Heart left ventricle (tissue), 16 donors: ENCODE results near the gene AAR2. TPM values are rescaled to one million over a fixed set of nuclear protein-coding genes. Genes with fewer than 3 reads are reported as not detected.
A peak's percentile ranks its signal among the peaks of the same experiment; 100 is the strongest.

Source experiments
- ATAC-seq, 4 donors: fragments of 200-7000 bp; cut with Tn5 transposase; one replicate each; pipeline ENCODE4 v1.9.1; 2020 to 2022; ENCODE audit warnings: moderate library complexity in 4 of 4, mild to moderate bottlenecking in 3 of 4, moderate number of reproducible peaks in 1 of 4
- DNase-seq, 5 donors: peaks; one replicate each; pipeline ENCODE4 v3.0.0-alpha.2; 2020
- H3K27ac ChIP-seq, 12 donors: fragments of 200-600 bp; sonication (generic) in 4 of 12; one replicate each; pipeline versions ENCODE4 v1.5.0 to v1.8.0; 2016 to 2022; ENCODE audit warnings: mild to moderate bottlenecking in 2 of 12
- H3K27me3 ChIP-seq, 9 donors: fragments of 200-600 bp; sonication (generic) in 2 of 9; one replicate each; pipeline versions ENCODE4 v1.5.1 to v1.8.0; 2016 to 2022; ENCODE audit warnings: mild to moderate bottlenecking in 3 of 9
- H3K36me3 ChIP-seq, 9 donors: fragments of 200-600 bp; sonication (generic) in 2 of 9; one replicate each; pipeline versions ENCODE4 v1.5.0 to v1.8.0; 2018 to 2022; ENCODE audit warnings: mild to moderate bottlenecking in 2 of 9
- H3K4me1 ChIP-seq, 12 donors: fragments of 200-600 bp; sonication (generic) in 4 of 12; one replicate each; pipeline versions ENCODE4 v1.5.0 to v1.8.0; 2016 to 2022; ENCODE audit warnings: mild to moderate bottlenecking in 3 of 12
- H3K4me3 ChIP-seq, 12 donors: fragments of 200-600 bp; sonication (generic) in 4 of 12; one replicate each; pipeline versions ENCODE4 v1.5.0 to v1.8.0; 2017 to 2022; ENCODE audit warnings: mild to moderate bottlenecking in 9 of 12, moderate library complexity in 4 of 12
- H3K9me3 ChIP-seq, 12 donors: fragments of 200-600 bp; sonication (generic) in 4 of 12; one replicate each; pipeline versions ENCODE4 v1.5.0 to v1.8.0; 2016 to 2022; ENCODE audit warnings: mild to moderate bottlenecking in 1 of 12
- CTCF ChIP-seq, 12 donors: fragments of 200-600 bp; sonication (generic) in 4 of 12; IDR thresholded peaks; one replicate each; pipeline versions ENCODE4 v1.5.0 to v1.8.0; 2018 to 2022; ENCODE audit warnings: antibody characterized with exemption in 12 of 12, mild to moderate bottlenecking in 5 of 12
- POLR2A ChIP-seq, 2 donors: fragments of 450-650 bp; IDR thresholded peaks; one replicate each; pipeline ENCODE4 v1.6.1; 2017; ENCODE audit warnings: antibody characterized with exemption in 2 of 2, mild to moderate bottlenecking in 2 of 2, moderate library complexity in 2 of 2
- WGBS, 4 donors: extraction: QIAGEN DNeasy Blood & Tissue Kit in 2 of 4; methylation state at CpG; one replicate each; pipeline versions ENCODE4 v1.1.5 to v1.1.7; 2013 to 2018; 5-methylcytosine and 5-hydroxymethylcytosine counted together
- intact Hi-C, 10 donors: fragments of 100-400 bp; cut with DNase I; formaldehyde crosslinking; loops; one replicate each; pipeline versions ENCODE4 v1.11.1 to v1.14.2; 2022
- polyA plus RNA-seq, 2 donors: library from polyadenylated mRNA; stranded (reverse); fragments of 200-250 nt; gene quantifications; one replicate each; pipeline ENCODE4 v1.2.3, GENCODE V29; 2013
- total RNA-seq, 9 donors: library from RNA; depleted of rRNA in 2 of 9; stranded (reverse); fragments of >200 nt in 2 of 9; fragmentation: NEBNext Ultra II Directional in 3 of 9; extraction: Animal tissue kit (Norgen Biotek cat#: 25700) in 3 of 9; gene quantifications; one replicate each; pipeline versions ENCODE4 v1.1.0 to v1.2.4, GENCODE V29; 2016 to 2023
- donor health status: ischemic (EF 13 %, LVEDD 7.1; RV severe dilation, severe dysfunction).
- donor health status: healthy with polysubstance abuse.
- donor health status: DM: no; HTN: yes; CAD: no.
- donor health status: DM: no; HTN: no; CAD: no.
- donor health status: ischemic (EF 25% LVEDD 6.9; RV normal size, moderate dysfunction).
- donor health status: ischemic (EF 25% LVEDD 5.7; RV mildly dilated, moderate dysfunction).
- donor health status: healthy.
- donor health status: DM: yes; HTN: yes; CAD: no.
- donor health status: ischemic (EF 35%, LVEDD 5.7; RV mildly dilated, moderate dysfunction).
- donor health status: nonischemic (EF 11% LVEDD 7.7; RV severe dilation, severe dysfunction).
- donor health status: DM: yes; HTN: yes; CAD: no.
- donor health status: PGD.
- donor health status: ischemic (EF 29% LVEDD 5.4; RV normal size, mild dysfunction).
- donor health status: nonischemic (EF 23%, LVEDD 6.1; RV moderate dilation, normal function).

AAR2 gene
- total and polyA plus RNA-seq, 11 donors, result 7.8 to 26.9 (median 16.8) TPM

- intact Hi-C loops, result no loop called here
- Histone ChIP-seq H3K4me3 (no peak overlapping the region), H3K4me1 (peaks cover 0 to 31% (median 19%) of the 10 kb centered on the region in 12 donors), H3K9me3 (no peaks in the 10 kb centered on the region), H3K27ac (no peak overlapping the region), H3K36me3 (peaks cover 0 to 58% (median 54%) of the 10 kb centered on the region in 9 donors), H3K27me3 (no peaks in the 10 kb centered on the region)
- DNase-seq, result no peak
- TF ChIP-seq POLR2A (IDR thresholded peaks at IDR 0.05) (no peak), CTCF (IDR thresholded peaks at IDR 0.05) (no peak)
- no peak for ATAC-seq
- 90 to 96% (median 94%) methylated on average over 7 to 12 of the region's 12 CpGs for WGBS, 4 donors
Observed at GRCh38 chr20:36240076-36240475, 3.8 kb downstream of the AAR2 start.

- no peak overlapping the region for H3K4me3 ChIP-seq
Observed at GRCh38 chr20:36241678-36242077, 5.4 kb downstream of the AAR2 start.

GRCh38 chr20:36243726-36244125 lies 7.4 kb downstream of the AAR2 start:
- ATAC-seq, result peak in 1 of 4 donors; percentile 26
- Histone ChIP-seq H3K36me3 (peaks cover 0 to 95% (median 90%) of the 10 kb centered on the region in 9 donors), H3K4me1 (peaks cover 0 to 7% (median 0%) of the 10 kb centered on the region in 12 donors), H3K27me3 (no peaks in the 10 kb centered on the region), H3K27ac (no peak overlapping the region), H3K9me3 (no peaks in the 10 kb centered on the region), H3K4me3 (no peak overlapping the region)
- intact Hi-C loops, result no loop called here
- DNase-seq, result no peak
- WGBS, 4 donors, result 64 to 80% (median 78%) methylated on average over 1 of the region's 1 CpG
- TF ChIP-seq POLR2A (IDR thresholded peaks at IDR 0.05), result no peak
- no peak for TF ChIP-seq CTCF (IDR thresholded peaks at IDR 0.05)

More at GRCh38 chr20:36241678-36242077, 5.4 kb downstream of the AAR2 start:
- DNase-seq, result no peak
- TF ChIP-seq POLR2A (IDR thresholded peaks at IDR 0.05), result no peak
- TF ChIP-seq CTCF (IDR thresholded peaks at IDR 0.05), result no peak
- no peak for ATAC-seq
- Histone ChIP-seq H3K9me3 (no peaks in the 10 kb centered on the region), H3K36me3 (peaks cover 0 to 74% (median 70%) of the 10 kb centered on the region in 9 donors), H3K27me3 (no peaks in the 10 kb centered on the region), H3K27ac (no peak overlapping the region), H3K4me1 (peaks cover 0 to 23% (median 15%) of the 10 kb centered on the region in 12 donors)
- 89 to 95% (median 92%) methylated on average over 4 of the region's 4 CpGs for WGBS, 4 donors
- intact Hi-C loops, result no loop called here

DNA sequence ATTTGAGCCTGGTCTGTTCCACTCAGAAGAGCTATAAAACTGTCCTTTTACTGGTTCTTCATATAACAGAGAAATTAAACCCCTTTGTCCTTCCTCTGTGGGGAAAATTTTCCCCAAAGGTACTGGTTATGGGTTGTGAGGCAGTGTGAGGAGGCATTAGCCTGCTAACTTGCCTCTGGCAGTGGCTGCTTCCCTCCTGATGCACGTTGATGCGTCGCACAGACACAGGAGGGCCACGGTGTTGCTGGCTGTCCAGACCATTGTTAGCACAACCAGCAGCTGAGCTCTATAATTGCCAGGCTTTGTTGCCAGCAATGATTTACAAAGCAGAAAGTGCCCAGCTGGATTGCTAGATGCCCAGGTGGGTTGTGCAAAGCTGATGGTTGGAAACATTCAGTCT lies 10.1 kb downstream of the AAR2 start:
- 77 to 90% (median 87%) methylated on average over 4 of the region's 4 CpGs for WGBS, 4 donors
- H3K36me3 ChIP-seq, result peaks cover 0 to 100% (median 83%) of the 10 kb centered on the region in 9 donors
- intact Hi-C loops, result no loop called here

More for the DNA sequence above, 10.1 kb downstream of the AAR2 start:
- H3K4me1 ChIP-seq, result peaks cover 0 to 14% (median 0%) of the 10 kb centered on the region in 12 donors
- no peak for ATAC-seq
- DNase-seq, result no peak
- H3K27ac ChIP-seq, result no peak overlapping the region
- H3K27me3 ChIP-seq, result no peaks in the 10 kb centered on the region
- no peak for TF ChIP-seq CTCF (IDR thresholded peaks at IDR 0.05)
- no peak for TF ChIP-seq POLR2A (IDR thresholded peaks at IDR 0.05)
- H3K9me3 ChIP-seq, result no peaks in the 10 kb centered on the region
- no peak overlapping the region for H3K4me3 ChIP-seq
